NCI-H526 treated with DMSO at 0.1 percent for 48 hours (cell line): ENCODE measurements around the gene HAVCR1.

Experiments used
- DNase-seq: peaks from one replicate; lab custom pipeline; 2025; lab: John Stamatoyannopoulos, UW

Gene HAVCR1

DNA sequence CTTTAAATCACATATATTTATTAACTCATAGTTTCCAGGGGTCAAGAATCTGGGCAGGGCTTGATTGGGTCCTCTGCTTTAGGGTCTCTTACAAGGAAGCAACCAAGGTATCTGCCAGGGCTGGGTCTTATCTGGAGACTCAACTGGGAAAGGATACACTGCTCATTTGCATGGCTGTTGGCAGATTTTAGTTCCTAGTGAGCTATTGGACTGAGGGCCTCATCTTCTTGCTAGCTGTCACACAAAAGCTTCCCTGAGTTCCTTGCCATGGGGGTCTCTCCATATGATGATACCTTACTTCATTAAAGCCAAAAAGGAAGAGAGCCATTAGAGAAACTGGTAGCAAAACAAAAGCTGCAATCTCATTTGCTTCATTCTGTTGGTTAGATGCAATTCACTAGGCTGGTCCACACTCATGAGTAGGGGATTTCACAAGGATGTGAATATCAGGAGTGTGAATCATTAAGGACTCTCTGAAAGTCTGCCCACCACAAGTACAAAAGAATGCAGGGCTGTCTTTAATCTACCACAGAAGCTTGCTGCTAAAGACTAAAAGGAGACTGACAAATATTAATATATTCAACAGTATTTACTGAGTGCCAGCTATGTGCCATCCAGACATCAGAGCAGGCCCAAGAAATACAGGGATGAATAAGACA lies 53.9 kb downstream of the HAVCR1 start:
- no peak for DNase-seq

DNA sequence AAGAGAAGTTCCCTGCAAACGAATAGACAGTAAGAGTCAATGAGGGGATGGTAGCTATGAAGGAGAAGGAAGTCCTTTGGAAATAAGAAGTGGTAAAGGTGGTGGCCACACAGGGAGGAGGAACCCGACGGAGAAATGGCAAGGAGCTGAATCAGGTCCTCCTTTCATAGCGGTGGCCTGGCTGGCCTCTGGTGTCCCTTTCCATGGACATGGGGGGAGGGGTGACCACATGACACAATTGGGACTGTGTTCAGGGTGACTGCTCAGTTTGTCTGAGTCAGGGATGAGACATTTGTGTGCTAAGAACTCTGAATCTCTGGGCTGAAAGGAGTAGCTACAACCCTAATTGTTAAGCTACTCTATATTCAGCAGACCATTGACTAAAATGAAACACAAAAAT lies 67.2 kb downstream of the HAVCR1 start:
- no peak for DNase-seq

DNA sequence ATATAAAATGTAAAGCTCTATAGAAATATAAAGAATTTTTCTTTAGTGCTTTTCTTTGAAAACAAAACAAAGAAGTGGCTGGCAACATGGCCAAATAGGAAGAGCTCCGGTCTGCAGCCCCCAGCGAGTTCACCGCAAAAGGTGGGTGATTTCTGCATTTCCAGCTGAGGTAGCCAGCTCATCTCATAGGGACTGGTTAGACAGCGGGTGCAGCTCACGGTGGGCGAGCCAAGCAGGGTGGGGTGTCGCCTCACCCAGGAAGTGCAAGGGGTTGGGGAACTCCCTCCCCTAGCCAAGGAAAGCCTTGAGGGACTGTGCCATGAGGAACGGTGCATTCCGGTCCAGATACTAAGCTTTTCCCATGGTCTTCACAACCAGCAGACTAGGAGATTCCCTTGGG lies 74.9 kb downstream of the HAVCR1 start:
- no peak for DNase-seq

DNA sequence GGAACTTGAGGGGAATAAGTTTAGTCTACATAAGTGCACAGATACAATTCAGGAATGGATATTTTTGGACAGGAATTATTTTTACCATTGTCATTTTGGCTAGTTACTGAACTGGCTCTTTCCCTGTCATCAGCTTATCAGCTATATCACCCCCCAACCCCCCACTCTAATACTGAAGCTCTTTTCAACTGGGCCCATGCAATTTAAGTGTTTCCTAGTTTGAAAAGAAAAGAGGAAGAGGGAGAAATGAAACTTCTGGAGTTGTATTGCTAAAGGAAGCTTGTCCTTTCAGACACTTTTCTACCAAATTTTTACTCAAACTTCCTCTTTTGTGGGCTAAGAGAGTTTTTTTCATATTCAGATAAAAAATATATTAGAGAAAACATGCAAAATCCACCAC lies 77.4 kb downstream of the HAVCR1 start:
- no peak for DNase-seq
